NCI-H345 (cell line): ENCODE measurements around the gene KRT23.

Source experiments
- DNase-seq: peaks from one replicate; lab custom pipeline; 2025; lab: John Stamatoyannopoulos, UW

The KRT23 gene, protein sequence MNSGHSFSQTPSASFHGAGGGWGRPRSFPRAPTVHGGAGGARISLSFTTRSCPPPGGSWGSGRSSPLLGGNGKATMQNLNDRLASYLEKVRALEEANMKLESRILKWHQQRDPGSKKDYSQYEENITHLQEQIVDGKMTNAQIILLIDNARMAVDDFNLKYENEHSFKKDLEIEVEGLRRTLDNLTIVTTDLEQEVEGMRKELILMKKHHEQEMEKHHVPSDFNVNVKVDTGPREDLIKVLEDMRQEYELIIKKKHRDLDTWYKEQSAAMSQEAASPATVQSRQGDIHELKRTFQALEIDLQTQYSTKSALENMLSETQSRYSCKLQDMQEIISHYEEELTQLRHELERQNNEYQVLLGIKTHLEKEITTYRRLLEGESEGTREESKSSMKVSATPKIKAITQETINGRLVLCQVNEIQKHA

DNA sequence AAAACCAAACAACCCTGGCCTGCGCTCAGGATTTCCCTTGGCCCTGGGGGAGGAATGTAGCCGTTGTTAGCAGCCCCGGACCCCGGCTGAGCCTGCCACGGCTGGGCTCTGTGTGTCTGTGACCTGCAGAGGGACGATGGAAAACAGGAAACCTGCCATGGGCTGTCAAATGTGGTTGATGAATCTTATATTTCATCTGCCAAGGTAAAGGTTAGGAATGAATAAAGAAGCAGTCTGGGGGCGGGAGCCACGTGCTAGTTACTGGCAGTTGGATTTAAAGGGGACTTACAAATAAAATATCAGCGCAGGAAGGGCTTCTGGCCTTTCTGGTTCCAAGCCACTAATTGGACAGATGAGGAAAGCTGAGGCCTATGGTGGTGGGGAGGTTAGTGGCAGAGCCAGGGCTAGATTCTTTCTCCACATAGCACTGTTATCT is at the start of gene KRT23:
Gene KRT23 (minus strand): TSS at position 263 of the 436 bp plus-strand sequence. CDS start 1,043 bp downstream, outside the sequence.
- no peak for DNase-seq

DNA sequence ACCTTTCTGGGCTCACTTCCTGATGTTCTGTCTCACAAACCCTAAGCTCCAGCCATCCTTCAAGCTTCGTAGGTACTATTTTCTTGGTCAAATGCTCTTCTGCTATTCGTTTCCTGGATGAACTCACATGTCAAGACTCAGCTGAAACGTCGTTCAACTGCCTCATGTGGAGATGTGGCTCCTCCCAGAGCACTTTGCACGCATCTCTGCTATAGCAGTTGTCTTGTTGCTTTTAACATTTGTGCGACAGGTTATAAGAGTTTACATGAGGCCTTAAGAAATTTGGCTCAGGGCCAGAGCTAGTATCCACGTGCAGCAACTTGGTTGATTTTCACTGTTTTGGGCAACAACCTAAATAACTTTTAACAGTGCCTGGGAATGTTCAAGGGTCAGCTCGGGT is 49.5 kb upstream of the KRT23 start:
- DNase-seq, result no peak

DNA sequence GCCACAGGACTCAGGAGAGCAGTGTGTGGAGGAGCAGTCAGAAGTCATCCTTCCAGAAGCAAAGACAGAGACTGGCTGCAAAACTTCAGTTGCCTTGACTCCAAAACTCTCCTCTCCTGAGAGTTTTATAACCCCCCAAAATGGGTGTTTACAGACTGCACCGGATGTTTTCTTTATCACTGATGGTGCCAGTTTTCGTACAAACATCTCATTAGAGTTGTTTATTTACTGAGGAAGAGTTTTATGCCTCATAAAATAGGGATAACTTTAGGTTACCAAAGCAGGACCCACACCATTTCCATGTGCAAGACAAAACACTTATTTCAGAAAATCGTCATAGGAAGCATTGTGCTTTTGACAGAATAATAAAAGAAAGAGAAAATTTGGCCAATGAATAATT is 46.8 kb upstream of the KRT23 start, which contains the start of gene KRT40:
Gene KRT40 (minus strand): TSS at position 101 of the 400 bp plus-strand sequence. CDS start 53 bp downstream, at position 48.
- DNase-seq, result no peak

DNA sequence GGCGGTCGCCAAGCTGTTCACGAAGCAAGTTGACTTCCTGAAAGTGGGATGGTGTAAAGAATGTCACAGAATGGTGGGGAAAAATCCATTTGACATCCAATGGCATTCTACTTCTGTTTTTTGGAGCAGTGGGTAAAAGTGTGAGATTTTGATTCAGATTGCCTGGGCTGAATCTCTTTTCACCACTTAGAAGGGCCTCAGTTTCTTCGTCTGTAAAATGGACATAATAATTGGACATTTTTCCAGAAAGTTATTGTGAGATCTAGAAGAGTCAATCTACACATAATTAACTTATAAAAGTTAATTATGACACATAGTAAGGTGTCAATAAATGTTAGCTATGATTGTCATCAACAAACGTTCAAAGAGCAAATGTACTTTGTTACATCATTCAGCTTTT is 43.7 kb upstream of the KRT23 start:
- no peak for DNase-seq

GRCh38 chr17:40980596-40980995 is 43.1 kb upstream of the KRT23 start:
- no peak for DNase-seq

DNA sequence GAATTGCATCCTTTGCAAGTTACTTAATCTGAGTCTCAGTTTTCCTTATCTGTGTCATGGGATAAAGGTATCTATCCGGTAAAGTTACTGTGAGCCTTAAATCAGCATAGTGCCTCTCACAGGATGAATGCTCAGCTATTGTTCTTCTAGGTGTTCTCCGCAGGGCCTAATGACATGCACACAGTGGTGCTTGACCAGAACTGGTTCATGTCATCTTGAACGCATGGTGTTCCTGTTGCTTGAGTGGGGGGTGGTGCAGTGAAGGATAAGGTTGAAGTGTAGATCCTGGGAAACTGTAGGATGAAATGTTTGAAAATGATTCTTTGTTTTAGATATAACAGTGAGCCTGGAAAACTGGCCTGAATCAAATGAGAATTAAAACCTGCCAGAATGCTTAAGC is 42.7 kb upstream of the KRT23 start:
- DNase-seq, result no peak

DNA sequence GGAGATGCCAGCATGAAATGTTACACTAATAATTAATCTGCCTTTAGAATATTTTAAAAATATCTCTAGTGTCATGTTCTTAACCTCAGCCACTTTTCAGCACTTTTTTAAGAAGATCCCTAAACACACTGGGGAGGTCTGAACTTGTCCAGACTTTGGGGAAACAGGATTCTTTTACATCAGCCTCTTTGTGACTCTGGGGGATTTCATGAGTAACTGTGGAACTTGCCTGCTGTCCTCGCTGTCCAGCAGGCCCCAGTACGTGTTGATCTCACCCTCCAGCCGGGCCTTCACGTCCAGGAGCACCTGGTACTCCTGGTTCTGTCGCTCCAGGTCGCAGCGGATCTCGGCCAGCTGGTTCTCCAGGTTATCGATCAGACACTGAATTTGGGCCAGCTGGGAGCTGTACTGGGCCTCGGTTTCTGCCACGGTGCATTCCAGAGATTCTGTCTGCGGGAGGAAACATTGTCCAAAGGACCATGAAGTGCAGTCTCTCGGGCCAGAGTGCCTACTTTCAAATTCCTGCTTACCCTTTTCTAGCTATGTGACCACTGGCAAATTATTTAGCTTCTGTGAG is 41.2 kb upstream of the KRT23 start:
- DNase-seq, result no peak

- DNase-seq, result no peak
Observed at GRCh38 chr17:40975516-40975915, 38.1 kb upstream of the KRT23 start.

DNA sequence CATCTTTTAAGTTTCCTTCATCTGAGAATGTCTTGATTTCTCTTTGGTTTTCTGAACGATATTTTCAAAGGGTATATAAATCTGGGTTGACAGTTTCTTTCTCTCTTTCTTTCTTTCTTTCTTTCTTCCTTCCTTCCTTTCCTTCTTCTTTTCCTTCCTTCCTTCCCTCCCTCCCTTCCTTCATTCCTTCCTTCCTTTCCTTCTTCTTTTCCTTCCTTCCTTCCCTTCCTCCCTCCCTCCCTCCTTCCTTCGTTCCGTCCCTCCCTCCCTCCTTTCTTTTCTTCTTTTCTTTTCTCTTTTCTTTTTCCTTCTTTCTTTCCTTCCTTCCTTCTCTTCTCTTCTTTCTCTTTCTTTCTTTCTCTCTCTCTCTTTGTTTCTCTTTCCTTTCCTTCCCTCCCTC is 36.9 kb upstream of the KRT23 start:
- DNase-seq, result no peak

GRCh38 chr17:40967582-40967981 is 30.1 kb upstream of the KRT23 start:
- DNase-seq, result no peak

GRCh38 chr17:40966848-40967247 is 29.4 kb upstream of the KRT23 start, which contains the start of gene KRT39:
KRT39 (minus strand) TSS chr17:40966948; CDS start chr17:40966856, 92 bp downstream.
- DNase-seq, result no peak

DNA sequence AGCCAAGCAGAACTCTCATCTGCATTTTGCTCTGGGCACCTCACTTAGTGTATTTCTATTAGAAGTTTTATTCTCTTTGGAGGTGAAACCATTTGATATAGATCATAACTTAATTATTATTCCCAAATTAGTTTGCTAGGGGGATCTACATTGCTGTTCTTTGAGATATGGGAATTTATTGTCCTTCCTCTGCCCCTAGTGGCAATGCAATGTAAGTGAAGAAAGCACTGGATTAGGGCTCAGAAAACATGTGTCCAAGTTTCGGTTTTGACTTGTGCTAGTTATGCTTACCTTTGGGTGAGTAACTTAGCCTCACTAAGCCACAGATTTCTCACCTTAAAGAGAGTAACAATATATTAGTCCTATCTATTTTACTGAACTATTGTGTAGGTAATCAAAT is 26.4 kb upstream of the KRT23 start:
- no peak for DNase-seq

GRCh38 chr17:40962059-40962561 is 24.7 kb upstream of the KRT23 start:
- no peak for DNase-seq

- DNase-seq, result no peak
Observed at GRCh38 chr17:40961591-40961990, 24.1 kb upstream of the KRT23 start.

- DNase-seq, result no peak
Observed at GRCh38 chr17:40960144-40960543, 22.7 kb upstream of the KRT23 start.

- no peak for DNase-seq
Observed at GRCh38 chr17:40958086-40958953, 20.9 kb upstream of the KRT23 start.

DNA sequence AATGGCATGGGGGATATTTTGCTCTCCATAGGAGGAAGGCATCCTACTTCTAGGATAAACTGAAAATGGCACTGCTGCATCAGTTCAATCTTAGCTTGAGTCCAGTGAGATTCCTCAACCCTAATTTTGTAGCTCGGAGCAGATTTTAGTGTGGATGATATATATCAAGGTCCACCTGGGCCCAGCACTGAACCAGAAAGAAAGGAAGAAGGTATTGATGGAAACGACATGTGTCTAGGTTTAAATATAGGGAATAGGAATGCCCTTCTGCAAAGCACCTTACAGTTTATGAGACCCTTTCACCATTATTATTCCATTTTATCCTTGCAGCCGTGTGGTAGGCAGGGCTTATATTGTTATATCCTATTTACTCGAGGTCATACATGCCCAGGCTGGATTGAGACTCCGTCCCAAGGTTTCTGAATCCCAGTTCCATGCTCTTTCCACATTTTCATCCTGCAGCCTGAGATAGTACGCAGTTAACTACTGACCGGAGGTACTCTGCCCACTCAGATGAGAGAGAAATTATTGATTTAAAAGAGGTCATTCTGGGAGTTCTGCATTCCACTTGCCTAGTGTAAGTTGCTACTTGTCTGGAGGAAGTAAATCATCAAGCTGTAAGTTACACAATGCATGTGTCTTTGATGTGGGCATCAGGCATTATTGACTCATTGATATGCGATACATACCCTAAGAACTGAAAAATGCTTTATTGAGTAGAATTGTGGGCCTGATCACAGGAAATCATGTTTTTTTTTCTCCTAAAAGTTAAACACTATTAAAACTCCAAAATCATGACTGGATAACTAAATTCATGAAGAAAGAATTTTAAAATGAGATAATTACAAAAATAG is 19.2 kb upstream of the KRT23 start:
- DNase-seq, result no peak

- DNase-seq, result no peak
Observed at GRCh38 chr17:40953881-40954280, 16.4 kb upstream of the KRT23 start.

DNA sequence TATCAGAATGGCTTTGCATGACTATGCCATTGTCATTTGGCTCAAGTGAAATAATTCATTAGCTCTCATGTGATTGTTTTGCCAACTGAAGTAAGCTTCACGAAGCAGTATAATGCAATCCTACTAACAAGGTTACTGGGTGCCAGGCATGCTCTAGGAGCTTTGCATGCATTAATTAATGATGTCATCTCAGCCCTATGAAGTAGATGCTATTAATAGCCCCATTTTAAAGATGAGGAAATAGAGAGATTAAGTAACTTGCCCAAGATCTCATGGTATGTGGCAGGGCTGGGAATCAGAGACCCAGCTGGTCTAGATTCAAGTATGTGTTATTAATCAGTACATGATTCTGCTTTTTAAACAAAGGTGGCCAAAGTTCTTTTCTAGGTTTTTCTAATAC is 15.2 kb upstream of the KRT23 start:
- no peak for DNase-seq

GRCh38 chr17:40952154-40952553 is 14.7 kb upstream of the KRT23 start:
- no peak for DNase-seq

DNA sequence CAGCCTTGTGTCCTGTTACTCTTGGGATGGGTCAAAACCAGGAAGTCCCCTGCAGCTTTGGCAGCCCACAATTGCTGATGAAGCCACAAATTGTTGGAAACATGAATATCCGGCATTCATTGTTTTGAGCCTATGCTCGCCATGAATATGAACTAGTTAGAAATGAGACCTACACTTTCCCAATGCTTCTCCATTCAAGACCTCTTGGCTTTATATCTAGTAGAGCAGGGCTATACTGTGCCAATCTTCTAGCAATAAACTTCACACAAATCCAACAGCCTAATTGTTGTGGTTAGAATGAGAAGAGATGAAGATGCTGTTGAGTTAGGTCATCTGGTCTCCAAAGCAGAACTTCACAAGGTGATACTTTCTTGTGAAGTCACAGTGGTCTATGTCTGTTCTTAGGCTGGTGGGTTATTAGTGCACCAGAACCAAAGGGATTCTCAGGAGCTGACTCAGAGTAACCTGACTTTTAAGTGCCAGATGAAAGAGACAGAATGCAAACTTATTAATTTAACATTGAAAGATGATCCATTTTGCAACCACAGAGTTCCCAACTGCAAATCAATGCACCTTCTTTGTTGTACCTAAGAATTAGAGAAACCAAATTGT is 13.7 kb upstream of the KRT23 start:
- no peak for DNase-seq
